ENCODE results near the gene SMARCC2.
"Not testable (repeated sequence)": the region's sequence is repeated elsewhere in the genome, so short reads cannot be mapped to it uniquely, and the experiment has no call there.

The SMARCC2 gene

GRCh38 chr12:56221232-56221756 lies 32.0 kb upstream of the SMARCC2 start:
- peak overlapping the region; percentile 98 to 99 for H3K27ac Mint-ChIP-seq
- H3K4me1 Mint-ChIP-seq: peaks cover 44% of the 10 kb centered on the region
- H3K9me3 Mint-ChIP-seq: no peaks in the 10 kb centered on the region
- no peak for DNase-seq
- no peaks in the 10 kb centered on the region for H3K27me3 Mint-ChIP-seq
- ATAC-seq: peak; percentile 29
- peak overlapping the region; percentile 98 to 100 for H3K4me3 Mint-ChIP-seq

GRCh38 chr12:56220611-56221231 lies 31.4 kb upstream of the SMARCC2 start:
- H3K27ac Mint-ChIP-seq: peak overlapping the region; percentile 98 to 99

GRCh38 chr12:56219840-56220239 lies 30.6 kb upstream of the SMARCC2 start:
- Mint-ChIP-seq H3K4me1 (peaks cover 33% of the 10 kb centered on the region), H3K27ac (no peak overlapping the region), H3K9me3 (no peaks in the 10 kb centered on the region), H3K4me3 (peak overlapping the region; percentile 37 to 56), H3K27me3 (no peaks in the 10 kb centered on the region)
- ATAC-seq (no peak), DNase-seq (no peak)

More at GRCh38 chr12:56220611-56221231, 31.4 kb upstream of the SMARCC2 start:
- ATAC-seq (no peak), DNase-seq (no peak)
- Mint-ChIP-seq H3K9me3 (no peaks in the 10 kb centered on the region), H3K27me3 (no peaks in the 10 kb centered on the region), H3K4me1 (peaks cover 42% of the 10 kb centered on the region), H3K4me3 (peak overlapping the region; percentile 98 to 100)

- no peak for ATAC-seq
- DNase-seq: no peak
- H3K27me3 Mint-ChIP-seq: no peaks in the 10 kb centered on the region
- H3K9me3 Mint-ChIP-seq: no peaks in the 10 kb centered on the region
- H3K4me3 Mint-ChIP-seq: no peak overlapping the region
- H3K4me1 Mint-ChIP-seq: peaks cover 5% of the 10 kb centered on the region
- no peak overlapping the region for H3K27ac Mint-ChIP-seq
These were observed 27.2 kb upstream of the SMARCC2 start for GRCh38 chr12:56216461-56216860.

GRCh38 chr12:56213878-56214277 lies 24.6 kb upstream of the SMARCC2 start:
- no peak overlapping the region for H3K27ac Mint-ChIP-seq
- H3K4me3 Mint-ChIP-seq: no peak overlapping the region
- no peaks in the 10 kb centered on the region for H3K9me3 Mint-ChIP-seq
- H3K27me3 Mint-ChIP-seq: no peaks in the 10 kb centered on the region
- no peak for DNase-seq
- no peaks in the 10 kb centered on the region for H3K4me1 Mint-ChIP-seq
- no peak for ATAC-seq

GRCh38 chr12:56212361-56212760 lies 23.1 kb upstream of the SMARCC2 start:
- Mint-ChIP-seq H3K27ac (no peak overlapping the region), H3K9me3 (no peaks in the 10 kb centered on the region), H3K27me3 (no peaks in the 10 kb centered on the region), H3K4me1 (no peaks in the 10 kb centered on the region), H3K4me3 (no peak overlapping the region)
- ATAC-seq (no peak), DNase-seq (no peak)

- ATAC-seq: no peak
- Mint-ChIP-seq H3K27ac (no peak overlapping the region), H3K9me3 (no peaks in the 10 kb centered on the region), H3K27me3 (no peaks in the 10 kb centered on the region), H3K4me3 (no peak overlapping the region), H3K4me1 (no peaks in the 10 kb centered on the region)
- DNase-seq: no peak
These were observed 18.7 kb upstream of the SMARCC2 start for GRCh38 chr12:56208006-56208405.

- Mint-ChIP-seq H3K4me3 (no peak overlapping the region), H3K4me1 (no peaks in the 10 kb centered on the region), H3K9me3 (no peaks in the 10 kb centered on the region), H3K27me3 (no peaks in the 10 kb centered on the region), H3K27ac (no peak overlapping the region)
- ATAC-seq (peak; percentile 80), DNase-seq (peak; percentile 15 to 35)
These were observed 17.3 kb upstream of the SMARCC2 start for GRCh38 chr12:56206452-56207166.

GRCh38 chr12:56205445-56205844 lies 16.2 kb upstream of the SMARCC2 start:
- Mint-ChIP-seq H3K4me1 (no peaks in the 10 kb centered on the region), H3K4me3 (no peak overlapping the region), H3K27me3 (no peaks in the 10 kb centered on the region), H3K9me3 (no peaks in the 10 kb centered on the region), H3K27ac (peak overlapping the region in 1 of 2 donors; percentile 60)
- ATAC-seq (peak; percentile 64), DNase-seq (no peak)

- no peaks in the 10 kb centered on the region for H3K9me3 Mint-ChIP-seq
- DNase-seq (no peak), ATAC-seq (no peak)
- H3K27ac Mint-ChIP-seq: no peak overlapping the region
- no peaks in the 10 kb centered on the region for H3K4me1 Mint-ChIP-seq
- no peaks in the 10 kb centered on the region for H3K27me3 Mint-ChIP-seq
- H3K4me3 Mint-ChIP-seq: no peak overlapping the region
These were observed 15.0 kb upstream of the SMARCC2 start for GRCh38 chr12:56204275-56204674.

GRCh38 chr12:56202838-56203237 lies 13.6 kb upstream of the SMARCC2 start:
- Mint-ChIP-seq H3K27me3 (no peaks in the 10 kb centered on the region), H3K9me3 (no peaks in the 10 kb centered on the region), H3K4me3 (no peak overlapping the region), H3K4me1 (no peaks in the 10 kb centered on the region), H3K27ac (no peak overlapping the region)
- ATAC-seq (no peak), DNase-seq (no peak)

- Mint-ChIP-seq H3K9me3 (no peaks in the 10 kb centered on the region), H3K4me1 (no peaks in the 10 kb centered on the region), H3K27ac (peak overlapping the region in 1 of 2 donors; percentile 59), H3K4me3 (no peak overlapping the region), H3K27me3 (no peaks in the 10 kb centered on the region)
- DNase-seq (no peak), ATAC-seq (no peak)
These were observed 13.1 kb upstream of the SMARCC2 start for GRCh38 chr12:56202366-56202765.

- H3K27ac Mint-ChIP-seq: no peak overlapping the region
These were observed 9.6 kb upstream of the SMARCC2 start for GRCh38 chr12:56198836-56199235.

GRCh38 chr12:56197921-56198635 lies 8.8 kb upstream of the SMARCC2 start:
- no peak for DNase-seq

More at GRCh38 chr12:56198836-56199235, 9.6 kb upstream of the SMARCC2 start:
- H3K4me1 Mint-ChIP-seq: no peaks in the 10 kb centered on the region
- H3K4me3 Mint-ChIP-seq: no peak overlapping the region
- H3K27me3 Mint-ChIP-seq: no peaks in the 10 kb centered on the region
- DNase-seq (no peak), ATAC-seq (no peak)
- H3K9me3 Mint-ChIP-seq: no peaks in the 10 kb centered on the region

GRCh38 chr12:56196818-56197550 lies 7.7 kb upstream of the SMARCC2 start:
- not testable (repeated sequence) for H3K27ac Mint-ChIP-seq, H3K9me3 Mint-ChIP-seq, H3K27me3 Mint-ChIP-seq, H3K4me3 Mint-ChIP-seq, DNase-seq, ATAC-seq
- H3K4me1 Mint-ChIP-seq: peaks cover 11% of the 10 kb centered on the region

More at GRCh38 chr12:56197921-56198635, 8.8 kb upstream of the SMARCC2 start:
- peaks cover 6% of the 10 kb centered on the region for H3K4me1 Mint-ChIP-seq
- no peaks in the 10 kb centered on the region for H3K27me3 Mint-ChIP-seq
- ATAC-seq: no peak
- no peak overlapping the region for H3K27ac Mint-ChIP-seq
- H3K4me3 Mint-ChIP-seq: no peak overlapping the region
- peaks cover 0 to 4% of the 10 kb centered on the region in 2 donors for H3K9me3 Mint-ChIP-seq

All from stimulated activated naive CD8-positive, alpha-beta T cell treated with anti-CD3 and anti-CD28 coated beads, Interleukin-15, amount 100 ng/mL, for 72 hours (primary cell).